Measurements from ENCODE around the gene GRAMD1B.
A peak's percentile ranks its signal among the peaks of the same experiment; 100 is the strongest.

Gene GRAMD1B

DNA sequence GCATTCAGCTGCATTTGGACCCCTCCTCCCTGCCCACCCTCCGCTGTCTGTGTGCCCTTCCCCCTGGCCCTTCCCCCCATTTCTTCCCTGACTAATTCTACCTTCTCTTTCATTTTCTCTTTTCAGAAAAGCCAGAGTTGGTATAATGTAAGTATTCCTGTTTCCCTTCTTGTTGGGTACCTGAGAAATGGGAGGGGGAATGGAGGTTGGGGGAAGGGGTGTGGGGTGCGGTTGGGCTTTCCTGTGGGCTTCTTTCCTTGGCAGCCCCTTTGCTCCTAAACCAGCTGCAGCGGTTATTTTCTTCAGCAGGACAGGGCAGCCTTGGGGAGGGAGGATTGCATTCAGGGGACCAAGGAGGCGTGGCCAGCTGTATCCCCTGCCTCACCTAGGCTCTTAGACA is 154.1 kb downstream of the GRAMD1B start:
- FAIRE-seq = no peak
- no peak for TF ChIP-seq POLR2A (IDR thresholded peaks at IDR 0.05; ENCODE audit: low read depth, low read length)
- no peak for DNase-seq (ENCODE audit: insufficient read length, low spot score)

DNA sequence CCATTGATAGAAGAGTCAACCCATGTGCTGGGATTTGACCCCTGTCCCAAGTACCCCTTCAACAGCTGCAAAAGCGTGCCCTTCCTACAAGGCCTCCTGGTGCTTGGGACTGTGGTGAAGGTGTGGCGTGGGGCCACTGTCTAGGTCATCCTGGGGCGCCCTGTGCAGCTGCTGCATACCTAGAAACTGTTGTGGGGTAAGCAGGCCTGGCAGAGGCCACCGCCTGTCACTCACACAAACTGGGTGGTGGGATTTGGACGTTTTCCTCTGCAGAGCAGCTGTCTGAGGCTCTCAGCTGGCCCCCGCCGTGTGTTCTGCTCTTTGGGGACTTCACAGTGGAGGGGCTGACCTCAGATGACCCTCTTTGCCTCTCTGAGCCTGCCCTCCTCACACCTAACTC is 154.7 kb downstream of the GRAMD1B start:
- FAIRE-seq = no peak
- no peak for TF ChIP-seq POLR2A (IDR thresholded peaks at IDR 0.05; ENCODE audit: low read depth, low read length)
- no peak for DNase-seq (ENCODE audit: insufficient read length, low spot score)

DNA sequence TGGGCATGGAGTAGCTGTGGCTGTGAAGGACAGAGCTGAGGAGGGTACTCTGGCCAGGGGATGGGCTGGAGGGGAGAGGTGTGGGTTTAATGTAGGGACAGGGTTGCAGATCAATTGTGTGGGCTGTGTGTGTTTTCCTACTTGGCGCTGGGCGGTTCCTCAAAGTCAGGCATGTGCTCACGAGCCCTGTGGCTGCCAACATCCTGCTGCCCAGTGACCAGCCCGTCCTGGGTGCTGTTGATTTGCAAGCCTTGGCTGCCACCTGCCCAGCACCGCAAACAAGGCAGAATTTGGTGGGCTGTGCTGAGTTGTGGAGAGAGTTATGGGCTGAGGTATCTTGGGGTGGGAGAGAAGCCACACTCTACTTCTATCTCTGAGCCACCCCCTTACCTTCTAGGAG is 155.1 kb downstream of the GRAMD1B start:
- no peak for DNase-seq (ENCODE audit: insufficient read length, low spot score)
- no peak for TF ChIP-seq POLR2A (IDR thresholded peaks at IDR 0.05; ENCODE audit: low read depth, low read length)
- FAIRE-seq = no peak

DNA sequence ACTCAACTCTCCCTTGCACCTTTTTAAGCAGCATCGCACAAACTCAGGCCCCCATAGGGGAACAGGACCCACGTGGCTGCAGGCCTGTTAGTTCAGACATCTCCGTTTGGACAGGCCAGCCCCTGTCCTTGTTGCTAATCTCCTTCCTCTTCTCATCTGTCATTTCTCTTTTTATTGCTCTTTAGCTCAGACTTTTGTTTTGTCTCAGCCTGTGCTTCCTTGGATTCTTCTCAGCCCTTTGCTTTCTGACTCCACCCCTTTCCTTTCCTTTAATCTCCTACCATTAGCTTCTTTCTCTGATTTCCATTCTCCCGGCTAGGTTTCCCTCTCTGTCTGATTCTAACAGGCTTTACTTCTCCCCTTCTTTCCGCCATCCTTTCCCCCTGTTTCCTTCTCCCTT is 155.6 kb downstream of the GRAMD1B start:
- no peak for TF ChIP-seq POLR2A (IDR thresholded peaks at IDR 0.05; ENCODE audit: low read depth, low read length)
- DNase-seq (ENCODE audit: insufficient read length, low spot score) (no peak), FAIRE-seq (no peak)

DNA sequence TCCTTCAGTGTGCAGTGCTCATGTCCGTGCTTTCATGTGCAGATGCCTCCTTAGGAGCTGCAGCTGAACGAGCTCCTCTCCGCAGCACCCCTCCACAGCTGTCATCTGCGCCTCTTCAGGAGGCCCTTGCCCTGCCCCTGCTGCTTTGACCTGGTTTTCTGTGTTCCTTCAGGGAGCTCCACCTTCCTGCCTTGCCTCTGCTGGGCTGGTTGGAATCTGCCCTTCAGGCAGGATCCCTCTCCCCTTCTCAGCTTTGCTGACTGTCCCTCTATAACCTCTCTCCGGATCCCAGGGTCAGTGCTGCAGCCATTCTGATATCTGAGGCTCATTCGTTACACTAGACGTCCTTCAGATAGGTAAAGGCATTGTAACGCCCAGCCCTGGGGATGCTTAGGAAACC is 156.5 kb downstream of the GRAMD1B start:
- FAIRE-seq (no peak), DNase-seq (ENCODE audit: insufficient read length, low spot score) (no peak)
- TF ChIP-seq POLR2A (IDR thresholded peaks at IDR 0.05; ENCODE audit: low read depth, low read length) = no peak

DNA sequence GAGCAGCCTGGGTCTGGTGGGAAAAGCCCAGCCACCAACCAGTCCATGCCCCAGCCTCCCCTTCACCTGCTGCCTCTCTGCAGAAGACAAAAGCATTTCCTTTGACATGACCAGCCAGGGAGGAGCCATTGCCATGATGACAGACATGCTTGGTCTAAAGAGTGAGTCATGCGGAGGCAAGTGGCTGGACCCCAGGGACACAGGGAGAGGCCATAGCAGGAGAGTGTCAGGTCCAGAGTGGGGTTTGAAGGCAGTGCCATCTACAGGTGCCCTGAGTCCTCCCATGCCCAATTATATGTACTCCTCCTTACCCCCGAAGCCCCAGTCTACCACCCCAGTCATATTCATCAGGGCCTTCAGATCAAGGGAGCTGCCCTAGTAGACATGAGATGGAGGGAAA is 157.0 kb downstream of the GRAMD1B start:
- no peak for TF ChIP-seq POLR2A (IDR thresholded peaks at IDR 0.05; ENCODE audit: low read depth, low read length)
- no peak for DNase-seq (ENCODE audit: insufficient read length, low spot score)
- no peak for FAIRE-seq

DNA sequence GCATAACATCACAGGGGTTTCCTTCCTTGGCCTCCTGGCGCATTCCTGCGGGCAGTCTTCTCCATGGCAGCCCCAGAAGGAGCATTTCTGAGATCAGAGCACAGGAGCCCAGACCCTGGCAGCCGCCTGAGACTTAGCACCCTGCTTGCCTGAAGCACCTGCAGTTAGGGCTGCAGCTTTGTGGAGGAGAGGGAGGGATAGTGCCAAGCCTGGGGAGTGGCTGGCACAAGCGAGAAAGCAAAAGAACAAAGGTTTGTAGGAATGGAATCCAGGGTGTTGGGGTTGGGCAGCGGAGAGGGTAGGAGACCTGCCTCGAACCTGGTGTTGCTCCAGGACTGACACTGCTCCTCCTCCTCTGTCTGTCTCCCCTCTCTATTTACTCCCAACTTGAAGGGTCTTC is 157.5 kb downstream of the GRAMD1B start:
- no peak for TF ChIP-seq POLR2A (IDR thresholded peaks at IDR 0.05; ENCODE audit: low read depth, low read length)
- no peak for FAIRE-seq
- DNase-seq (ENCODE audit: insufficient read length, low spot score) = no peak

DNA sequence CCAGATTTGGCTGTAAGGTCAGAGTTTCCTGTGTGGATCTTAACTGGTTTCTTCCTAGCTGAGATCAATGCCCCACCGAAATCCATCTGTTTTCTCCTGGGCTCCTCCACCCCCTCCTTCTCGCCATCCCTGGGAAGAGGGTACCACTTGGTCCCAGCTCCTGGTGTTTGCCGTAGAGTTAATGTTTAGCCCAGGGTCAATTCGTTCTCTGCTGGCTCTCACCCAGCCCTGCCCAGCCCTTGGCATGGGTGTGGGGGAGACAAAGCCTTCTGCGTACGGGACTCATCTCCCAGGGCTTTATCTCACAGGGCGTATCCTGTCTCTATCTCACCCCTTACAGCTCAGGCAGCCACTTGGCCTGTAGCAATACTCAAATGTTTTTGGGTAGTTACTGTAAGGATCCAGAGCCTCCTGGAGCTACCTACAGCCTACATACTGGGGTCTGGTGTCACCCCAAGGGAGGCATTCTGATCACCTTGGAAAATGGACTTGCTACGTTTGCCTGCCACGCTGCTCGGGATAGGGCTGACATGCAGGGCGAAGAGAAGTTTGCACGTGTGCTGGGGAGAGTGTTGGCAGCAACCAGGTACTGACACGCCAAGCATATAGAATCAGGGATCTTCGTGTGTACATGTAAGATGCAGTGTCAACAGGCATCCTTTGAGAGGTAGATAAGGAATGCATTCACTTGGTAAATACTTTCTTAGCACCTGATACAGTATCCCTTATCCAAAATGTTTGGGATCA is 158.2 kb downstream of the GRAMD1B start:
- TF ChIP-seq POLR2A (IDR thresholded peaks at IDR 0.05; ENCODE audit: low read depth, low read length) = no peak
- no peak for FAIRE-seq

DNA sequence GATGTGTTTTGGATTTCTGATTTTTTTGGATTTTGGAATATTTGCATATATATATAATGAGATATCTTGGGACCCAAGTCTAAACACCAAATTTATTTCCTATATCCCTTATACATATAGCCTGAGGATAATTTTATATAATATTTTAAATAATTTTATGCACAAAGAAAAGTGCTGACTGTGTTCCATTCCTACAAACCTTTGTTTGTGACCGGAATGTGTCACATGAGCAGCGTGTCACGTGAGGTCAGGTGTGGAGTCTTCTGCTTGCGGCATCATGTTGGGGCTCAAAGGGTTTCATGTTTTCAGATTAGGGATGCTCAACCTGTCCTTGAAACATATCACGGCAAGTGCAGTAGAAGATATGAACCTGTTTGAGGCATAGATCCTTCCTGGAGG is 158.8 kb downstream of the GRAMD1B start:
- DNase-seq (ENCODE audit: insufficient read length, low spot score) (no peak), FAIRE-seq (no peak)
- no peak for TF ChIP-seq POLR2A (IDR thresholded peaks at IDR 0.05; ENCODE audit: low read depth, low read length)

More for the DNA sequence above, 158.2 kb downstream of the GRAMD1B start:
- no peak for DNase-seq (ENCODE audit: insufficient read length, low spot score)

DNA sequence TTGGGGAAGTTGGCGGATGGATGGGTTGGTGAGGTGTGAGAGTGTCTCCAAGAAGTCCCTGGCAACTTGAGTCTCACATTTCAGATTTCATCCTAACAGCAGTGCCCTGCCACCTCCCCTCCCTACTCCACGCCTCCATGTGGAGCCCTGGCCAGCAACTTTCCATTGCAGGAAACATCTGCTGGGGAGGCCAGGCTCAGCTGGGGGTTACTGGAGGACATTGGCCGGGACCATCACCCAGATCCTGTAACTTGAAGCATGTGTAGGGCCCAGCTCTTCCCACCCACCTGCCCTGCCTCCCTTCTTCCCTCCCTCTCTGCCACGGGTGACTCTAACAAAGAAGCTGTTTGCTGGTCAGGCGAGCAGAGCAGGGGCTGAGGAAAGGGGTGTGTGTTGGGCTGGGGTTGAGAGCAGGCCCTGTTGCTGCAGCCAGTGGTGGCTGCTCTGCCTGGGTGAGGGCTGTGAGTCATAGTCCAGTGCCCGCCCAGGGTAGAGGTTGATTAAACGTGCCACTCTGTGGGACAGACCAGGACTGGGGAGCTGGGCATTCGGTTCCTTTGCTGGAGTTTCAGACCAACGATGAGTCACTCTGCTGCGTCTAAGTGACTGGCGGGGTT is 160.3 kb downstream of the GRAMD1B start:
- peak; percentile 92 for DNase-seq (ENCODE audit: insufficient read length, low spot score)
- FAIRE-seq = peak; percentile 98
- TF ChIP-seq POLR2A (IDR thresholded peaks at IDR 0.05; ENCODE audit: low read depth, low read length) = no peak

DNA sequence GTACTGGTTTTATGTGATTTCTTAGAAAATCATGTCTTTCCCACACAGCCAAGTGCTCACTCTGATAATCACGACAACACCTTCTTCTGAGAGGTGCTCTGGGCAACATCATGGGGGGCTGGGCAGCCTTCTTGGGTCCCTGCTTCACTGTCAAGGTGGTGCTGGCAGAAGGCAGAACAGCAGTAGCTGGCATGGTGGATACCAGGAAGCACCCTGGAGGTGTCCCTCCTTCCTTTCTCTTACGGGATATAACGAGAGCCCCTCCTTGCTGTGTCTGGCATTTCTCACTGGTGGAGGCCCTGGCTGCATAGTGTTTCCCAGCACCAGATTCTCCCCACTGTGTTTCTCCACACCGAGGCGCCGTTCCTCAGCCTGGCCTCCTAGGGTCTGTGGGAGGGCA is 163.5 kb downstream of the GRAMD1B start:
- DNase-seq (ENCODE audit: insufficient read length, low spot score) (no peak), FAIRE-seq (no peak)
- no peak for TF ChIP-seq POLR2A (IDR thresholded peaks at IDR 0.05; ENCODE audit: low read depth, low read length)

DNA sequence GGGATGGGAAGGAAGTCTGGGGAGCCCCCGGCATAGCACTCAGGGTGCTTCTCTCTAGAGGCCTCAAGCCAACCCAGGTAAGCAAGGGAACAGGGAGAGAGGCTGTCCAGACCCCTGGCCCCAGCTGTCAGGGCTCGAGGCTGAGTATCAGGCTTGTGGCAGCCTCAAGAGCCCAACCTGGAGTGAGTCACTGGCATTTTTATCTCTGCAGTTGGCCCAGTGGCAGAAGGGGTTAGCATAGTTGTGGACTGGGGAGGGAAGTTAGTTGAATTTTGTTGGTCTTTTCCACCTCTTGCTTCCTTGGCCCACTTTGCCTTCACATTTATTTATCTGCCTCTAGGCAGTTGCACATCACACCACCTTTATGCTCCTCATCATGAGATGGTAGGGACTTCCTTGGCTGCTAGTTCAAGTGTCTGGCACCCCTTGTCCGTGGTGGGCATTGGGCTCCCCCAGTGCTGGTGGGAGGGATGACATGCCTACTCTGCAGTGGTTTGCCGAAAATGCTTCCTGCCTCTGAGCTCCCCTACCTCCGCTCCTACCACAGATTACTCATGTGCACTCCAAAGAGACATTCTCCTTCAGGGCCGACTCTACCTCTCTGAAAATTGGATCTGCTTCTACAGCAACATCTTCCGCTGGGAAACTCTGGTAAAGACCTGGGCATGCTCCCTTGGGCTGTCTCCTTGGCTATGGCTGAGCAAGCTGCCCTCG is 164.3 kb downstream of the GRAMD1B start:
- TF ChIP-seq POLR2A (IDR thresholded peaks at IDR 0.05; ENCODE audit: low read depth, low read length) = no peak
- no peak for FAIRE-seq
- DNase-seq (ENCODE audit: insufficient read length, low spot score) = peak; percentile 26

DNA sequence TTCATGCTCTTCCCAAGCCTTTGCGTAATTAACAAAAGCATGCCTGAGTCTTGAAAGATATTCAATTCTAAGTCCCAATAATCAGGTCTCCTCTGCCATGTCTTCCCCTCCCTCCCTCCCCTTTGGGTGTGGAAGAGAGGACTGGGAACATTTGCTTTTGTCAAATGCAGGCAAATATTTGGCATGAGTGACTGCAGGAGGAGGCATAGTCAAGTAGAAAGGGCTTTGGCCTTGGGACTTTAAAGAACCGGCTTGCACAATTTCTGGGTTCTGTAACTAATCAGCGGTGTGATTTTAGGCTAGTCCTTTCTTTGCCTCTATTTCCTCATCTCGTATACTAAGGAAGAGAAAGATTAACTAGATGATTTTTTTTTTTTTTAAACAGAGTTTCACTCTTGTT is 164.9 kb downstream of the GRAMD1B start:
- TF ChIP-seq POLR2A (IDR thresholded peaks at IDR 0.05; ENCODE audit: low read depth, low read length) = no peak
- DNase-seq (ENCODE audit: insufficient read length, low spot score) (no peak), FAIRE-seq (no peak)

DNA sequence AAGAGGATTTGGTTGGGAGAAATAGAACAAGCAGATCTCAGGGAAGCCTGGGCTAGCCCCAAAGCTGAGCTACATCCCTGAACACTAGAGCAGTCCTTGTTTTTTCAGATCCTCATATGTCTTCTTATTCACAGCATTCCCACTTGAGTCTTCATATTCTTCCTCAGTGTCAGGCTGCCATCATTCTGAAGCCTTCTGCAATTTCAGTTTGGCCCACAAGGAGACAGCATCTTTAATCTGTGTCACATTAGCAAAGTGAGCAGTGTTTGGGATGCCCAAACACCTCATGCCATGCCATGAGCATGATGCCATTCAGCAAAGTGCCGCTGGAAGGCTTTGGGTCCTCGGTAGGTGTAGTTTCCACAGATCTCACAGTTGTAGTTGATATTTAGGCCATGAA is 167.8 kb downstream of the GRAMD1B start:
- no peak for DNase-seq (ENCODE audit: insufficient read length, low spot score)
- no peak for FAIRE-seq
- TF ChIP-seq POLR2A (IDR thresholded peaks at IDR 0.05; ENCODE audit: low read depth, low read length) = no peak

DNA sequence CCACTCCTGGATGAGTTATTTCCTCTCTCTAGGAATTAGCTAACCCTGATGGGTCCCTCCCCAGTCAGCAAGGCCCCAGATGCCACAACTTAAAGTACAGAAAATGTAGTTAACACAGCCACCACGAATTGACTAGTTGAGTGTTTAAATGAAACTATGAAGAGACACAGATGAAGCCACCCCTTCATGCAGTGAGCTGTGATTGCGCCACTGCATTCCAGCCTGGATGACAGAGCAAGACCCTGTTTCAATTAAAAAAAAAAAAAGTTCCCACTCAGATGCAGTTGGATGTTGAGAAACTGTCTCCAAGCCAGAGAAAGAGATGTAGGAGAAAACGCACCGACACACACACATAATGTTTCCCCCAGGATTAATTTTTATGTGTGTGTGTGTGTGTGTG is 171.1 kb downstream of the GRAMD1B start:
- FAIRE-seq (no peak), DNase-seq (ENCODE audit: insufficient read length, low spot score) (no peak)
- no peak for TF ChIP-seq POLR2A (IDR thresholded peaks at IDR 0.05; ENCODE audit: low read depth, low read length)
